DMS 273 (cell line): ENCODE data around the gene ZNF791.
"Not testable (repeated sequence)": the region's sequence is repeated elsewhere in the genome, so short reads cannot be mapped to it uniquely, and the experiment has no call there.

Source experiments
- DNase-seq: peaks from one replicate; lab custom pipeline; 2025; ENCODE audit not compliant: unreplicated experiment; lab: John Stamatoyannopoulos, UW

Gene ZNF791

DNA sequence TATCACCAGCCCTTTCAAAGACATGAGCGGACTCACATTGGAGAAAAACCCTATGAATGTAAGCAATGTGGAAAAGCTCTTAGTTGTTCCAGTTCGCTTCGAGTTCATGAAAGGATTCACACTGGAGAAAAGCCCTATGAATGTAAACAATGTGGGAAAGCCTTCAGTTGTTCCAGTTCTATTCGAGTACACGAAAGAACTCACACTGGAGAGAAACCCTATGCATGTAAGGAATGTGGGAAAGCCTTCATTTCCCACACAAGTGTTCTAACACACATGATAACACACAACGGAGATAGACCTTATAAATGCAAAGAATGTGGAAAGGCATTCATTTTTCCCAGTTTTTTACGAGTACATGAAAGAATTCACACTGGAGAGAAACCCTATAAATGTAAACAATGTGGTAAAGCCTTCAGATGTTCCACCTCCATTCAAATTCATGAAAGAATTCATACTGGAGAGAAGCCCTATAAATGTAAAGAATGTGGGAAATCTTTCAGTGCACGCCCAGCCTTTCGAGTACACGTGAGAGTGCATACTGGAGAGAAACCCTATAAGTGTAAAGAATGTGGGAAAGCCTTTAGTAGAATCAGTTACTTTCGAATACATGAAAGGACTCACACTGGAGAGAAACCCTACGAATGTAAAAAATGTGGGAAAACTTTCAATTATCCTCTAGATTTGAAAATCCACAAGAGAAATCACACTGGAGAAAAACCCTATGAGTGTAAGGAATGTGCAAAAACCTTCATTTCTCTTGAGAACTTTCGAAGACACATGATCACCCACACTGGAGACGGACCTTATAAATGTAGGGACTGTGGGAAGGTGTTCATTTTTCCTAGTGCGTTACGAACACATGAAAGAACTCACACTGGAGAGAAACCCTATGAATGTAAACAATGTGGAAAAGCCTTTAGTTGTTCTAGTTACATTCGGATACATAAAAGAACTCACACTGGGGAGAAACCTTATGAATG lies 17.6 kb downstream of the ZNF791 start:
- DNase-seq, result peak; percentile 55

GRCh38 chr19:12629215-12629614 lies 18.5 kb downstream of the ZNF791 start:
- DNase-seq, result no peak

- DNase-seq, result no peak
These were observed 25.9 kb downstream of the ZNF791 start for GRCh38 chr19:12636631-12637030.

GRCh38 chr19:12638611-12639182 lies 28.0 kb downstream of the ZNF791 start:
- no peak for DNase-seq

- peak; percentile 86 for DNase-seq
These were observed 29.3 kb downstream of the ZNF791 start for GRCh38 chr19:12639901-12640613.

- DNase-seq, result no peak
These were observed 30.7 kb downstream of the ZNF791 start for GRCh38 chr19:12641456-12641855.

- no peak for DNase-seq
These were observed 31.8 kb downstream of the ZNF791 start for GRCh38 chr19:12642506-12642905.

DNA sequence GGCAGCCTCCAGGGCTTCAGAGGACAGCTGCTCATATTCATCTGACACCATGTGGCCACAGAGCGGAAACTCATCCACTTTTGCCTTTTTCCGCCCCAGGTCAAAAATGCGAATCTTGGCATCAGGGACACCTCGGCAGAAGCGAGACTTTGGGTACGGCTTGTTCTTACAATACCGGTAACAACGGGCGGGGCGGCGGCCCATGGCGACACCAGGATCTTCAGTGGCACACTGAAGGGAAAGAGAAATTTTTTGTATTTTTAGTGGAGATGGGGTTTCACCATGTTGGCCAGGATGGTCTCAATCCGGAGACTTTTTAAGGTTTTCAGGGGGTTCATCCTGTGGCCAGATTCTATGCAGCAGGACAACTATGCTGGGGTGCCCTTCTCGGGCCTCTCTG lies 33.0 kb downstream of the ZNF791 start:
- DNase-seq, result not testable (repeated sequence)

GRCh38 chr19:12646551-12646950 lies 35.8 kb downstream of the ZNF791 start:
- no peak for DNase-seq

DNA sequence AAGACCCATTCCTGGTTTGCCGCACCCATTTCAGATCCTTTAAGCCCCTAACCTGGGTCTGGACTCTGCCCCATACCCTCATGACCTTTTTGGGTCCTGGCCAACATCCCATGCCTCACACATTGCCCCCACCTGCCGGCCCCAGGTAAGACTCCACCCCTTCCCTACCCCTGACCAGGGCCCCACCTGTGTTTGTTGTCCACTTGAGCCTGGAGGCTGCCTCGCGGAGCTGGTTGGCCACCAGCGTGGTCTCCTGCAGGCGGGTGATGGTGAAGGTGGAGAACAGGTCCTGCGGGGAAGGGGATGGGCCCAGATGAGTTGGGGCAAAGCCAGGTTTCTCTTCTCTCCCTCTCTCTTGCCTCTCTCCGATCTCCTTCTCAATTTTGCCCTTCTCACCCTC lies 36.3 kb downstream of the ZNF791 start:
- no peak for DNase-seq

DNA sequence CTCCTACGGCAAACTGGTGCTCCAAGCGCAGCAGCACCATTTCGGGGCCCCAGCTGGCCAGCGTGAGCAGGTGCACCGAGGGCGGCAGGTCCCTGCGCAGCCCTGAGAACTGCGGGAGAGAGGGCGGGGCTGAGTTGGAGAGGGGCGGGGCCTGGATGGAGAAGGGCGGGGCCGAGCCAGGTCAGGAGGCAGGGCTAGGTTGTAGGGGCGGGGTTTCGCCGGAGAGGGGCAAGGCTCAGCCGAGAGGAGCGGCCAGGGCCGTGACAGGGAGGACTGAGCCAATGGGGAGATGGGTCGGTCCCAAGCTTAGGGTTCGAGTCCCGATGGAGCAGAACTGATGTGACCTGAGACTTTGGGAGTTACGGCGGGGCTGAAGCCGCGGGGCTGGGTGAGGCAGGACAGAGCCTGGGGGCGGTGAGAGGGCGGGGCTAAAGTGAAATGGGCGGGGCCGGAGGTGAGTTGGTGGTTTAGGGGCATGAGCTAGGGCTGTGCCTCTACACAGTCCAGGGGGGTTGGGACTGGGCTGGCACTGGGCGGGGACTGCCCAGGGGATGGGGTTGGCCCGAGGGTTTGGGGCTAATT lies 36.9 kb downstream of the ZNF791 start:
- peak; percentile 63 for DNase-seq

DNA sequence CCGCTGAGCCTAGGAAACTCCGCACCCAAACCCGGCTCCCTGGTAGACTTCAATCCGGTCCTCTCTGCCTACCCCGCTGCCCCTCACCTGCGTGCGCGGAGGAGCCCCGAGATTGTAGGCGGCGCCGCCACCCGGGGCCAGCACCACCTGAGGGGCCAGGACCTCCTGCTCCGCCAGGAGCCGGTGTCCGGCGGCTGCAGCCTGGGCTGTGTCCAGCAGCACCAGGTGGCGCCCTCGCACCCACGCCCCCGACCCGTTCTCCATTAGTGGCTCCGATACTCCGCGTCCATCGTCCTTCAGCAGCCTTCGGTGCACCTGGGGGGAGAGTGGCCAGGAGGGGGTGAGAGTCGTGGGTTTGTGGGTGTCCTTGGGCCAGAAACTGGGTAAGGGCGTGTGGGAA lies 37.4 kb downstream of the ZNF791 start:
- no peak for DNase-seq

DNA sequence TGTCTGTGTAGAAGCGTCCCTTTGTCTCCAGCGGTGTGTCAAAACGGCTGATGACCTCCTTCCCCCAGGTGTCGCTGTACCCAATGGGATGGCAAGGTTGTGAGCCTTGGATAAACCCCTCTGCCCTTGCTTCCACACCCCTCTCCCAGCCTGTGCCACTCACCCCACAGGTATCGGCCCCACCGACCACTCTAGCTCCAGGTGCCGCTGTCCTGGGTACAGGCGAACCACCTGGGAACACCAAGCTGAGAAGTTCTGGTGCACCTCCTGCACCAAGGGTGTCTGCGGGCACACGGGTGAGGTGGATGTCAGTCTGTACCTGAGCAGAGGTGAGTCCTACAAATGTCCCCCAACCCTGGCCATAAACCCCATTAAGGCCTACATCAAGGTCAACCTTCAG lies 39.2 kb downstream of the ZNF791 start:
- DNase-seq, result no peak

DNA sequence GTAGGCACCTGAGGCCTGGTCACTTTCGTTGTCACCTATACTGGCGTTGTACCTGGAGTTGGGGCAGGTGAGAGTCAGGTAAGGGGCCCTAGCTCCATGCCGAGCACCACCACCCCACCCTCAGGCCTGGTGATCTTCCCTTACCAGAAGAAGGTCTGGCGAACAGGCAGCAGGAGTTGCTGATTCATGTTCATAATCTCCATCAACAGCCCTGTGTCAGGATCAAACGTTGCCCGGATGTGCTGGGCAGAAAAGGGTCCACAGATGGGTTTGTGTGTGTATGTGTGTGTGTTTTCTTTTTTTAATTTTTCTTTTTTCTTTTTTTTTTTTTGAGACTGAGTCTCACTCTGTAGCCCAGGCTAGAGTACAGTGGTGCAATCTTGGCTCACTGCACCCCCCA lies 41.5 kb downstream of the ZNF791 start:
- no peak for DNase-seq

DNA sequence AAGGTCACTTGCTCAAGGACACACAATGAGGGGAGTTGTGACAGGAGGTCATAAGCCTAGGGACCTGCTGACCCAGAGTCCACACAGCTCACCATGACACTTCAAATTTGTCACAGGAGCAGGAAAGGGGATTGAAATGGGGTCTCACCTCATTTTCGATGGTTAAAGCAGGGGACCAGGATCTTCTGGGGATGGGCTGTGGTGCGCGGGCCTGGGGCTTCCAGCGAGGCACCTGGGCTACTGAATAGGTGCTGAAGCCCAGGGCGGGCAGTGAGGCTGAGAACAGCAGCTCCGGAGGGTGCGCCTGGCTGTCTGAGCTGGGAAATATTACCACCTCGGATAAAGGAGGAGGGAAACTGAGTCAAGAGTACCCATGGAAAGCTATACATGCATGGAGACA lies 44.8 kb downstream of the ZNF791 start:
- no peak for DNase-seq

- DNase-seq, result no peak
These were observed 46.3 kb downstream of the ZNF791 start for GRCh38 chr19:12656899-12657571.

DNA sequence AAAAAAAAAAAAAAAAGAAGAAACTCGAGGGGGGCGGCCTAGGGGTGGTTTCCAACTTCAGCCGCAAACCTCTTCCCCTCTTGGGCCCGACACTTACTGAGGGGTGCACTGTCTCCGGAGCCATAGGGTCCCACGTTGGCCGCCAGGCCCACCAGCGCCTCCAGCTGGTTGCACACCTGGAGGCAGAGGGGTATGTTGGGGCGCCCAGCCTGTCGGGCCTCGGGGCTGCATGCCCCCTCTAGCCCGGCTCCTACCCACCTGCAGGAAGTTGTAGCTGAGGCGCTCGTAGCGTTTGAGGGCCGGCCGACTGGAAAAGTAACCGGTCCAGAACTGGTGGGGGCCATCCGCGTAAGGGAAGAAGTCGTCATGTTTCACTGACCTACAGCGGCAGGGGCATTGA lies 47.2 kb downstream of the ZNF791 start:
- DNase-seq, result no peak

DNA sequence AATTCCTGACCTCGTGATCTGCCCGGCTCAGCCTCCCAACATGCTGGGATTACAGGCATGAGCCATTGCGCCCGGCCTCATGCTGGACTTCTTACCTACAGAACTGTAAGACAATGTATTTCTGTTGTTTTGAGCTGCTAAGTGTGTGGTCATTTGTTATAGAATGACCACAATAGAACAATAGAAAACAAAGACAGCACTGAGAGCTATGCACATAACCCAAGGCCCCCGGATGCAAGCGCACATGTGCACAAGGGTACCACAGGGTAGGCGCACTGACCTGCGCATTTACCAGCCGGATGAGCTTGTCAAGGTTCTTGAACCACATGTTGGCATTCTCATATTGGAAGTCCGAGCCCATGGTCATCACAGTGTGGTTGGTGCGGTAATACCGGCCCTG lies 50.3 kb downstream of the ZNF791 start:
- DNase-seq, result no peak

DNA sequence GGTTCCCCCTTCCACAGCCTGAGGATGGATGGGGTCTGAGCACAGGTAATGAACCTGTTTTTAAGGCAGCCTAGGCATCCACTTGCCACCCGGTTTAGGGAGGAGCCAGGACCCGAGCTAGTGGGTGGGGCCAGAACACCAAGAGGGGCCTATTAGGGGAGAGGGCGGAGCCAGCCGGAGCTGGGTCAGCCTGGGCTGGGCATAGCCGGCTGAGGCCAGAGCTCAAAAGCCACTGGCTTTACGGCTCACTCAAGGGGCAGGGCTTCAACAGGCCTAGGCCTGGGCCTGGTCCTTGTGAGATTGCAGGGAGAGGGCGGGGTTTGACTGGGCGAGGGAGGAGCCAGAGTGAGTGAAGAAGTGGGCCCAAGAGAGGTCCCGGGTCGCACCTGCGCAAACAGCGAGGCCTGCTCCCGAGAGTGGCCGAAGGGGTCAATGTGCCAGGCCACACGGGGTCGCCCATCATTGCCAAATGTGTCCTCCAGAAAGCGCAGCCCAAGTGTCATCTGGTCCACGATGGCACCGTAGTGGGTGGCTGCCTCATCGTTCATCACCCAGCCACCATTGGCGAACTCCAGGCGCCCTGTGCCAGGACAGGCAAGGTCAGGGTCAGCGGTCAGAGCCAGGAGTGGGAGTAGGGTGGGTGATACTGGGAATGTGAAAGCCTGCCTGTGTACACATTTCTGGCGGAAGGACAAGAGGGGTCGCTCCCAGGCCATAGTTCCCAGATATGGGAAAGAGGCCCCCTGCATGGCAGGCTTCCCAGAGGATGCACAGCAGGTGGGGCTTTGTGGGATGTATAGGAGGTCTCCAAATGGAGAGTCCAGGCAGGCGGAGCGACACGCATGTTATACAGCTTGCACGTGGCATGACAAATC lies 53.9 kb downstream of the ZNF791 start:
- no peak for DNase-seq

DNA sequence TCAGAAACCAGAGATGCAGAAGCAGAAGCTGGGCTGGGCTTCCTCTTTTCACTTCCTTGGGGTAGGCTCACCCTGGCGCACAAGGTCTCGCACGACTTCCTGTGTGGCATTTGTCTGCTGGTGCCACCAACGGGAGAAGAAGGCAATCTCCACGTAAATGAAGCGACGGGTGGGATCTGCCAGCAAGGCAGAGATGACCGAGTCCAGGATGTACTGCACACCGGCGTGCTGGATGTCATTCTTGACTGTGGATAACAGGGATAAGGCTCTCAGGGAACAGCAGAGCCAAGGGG lies 54.5 kb downstream of the ZNF791 start:
- no peak for DNase-seq
